ENCODE results near the gene HTR3A.
A peak's percentile ranks its signal among the peaks of the same experiment; 100 is the strongest.

HTR3A gene

DNA sequence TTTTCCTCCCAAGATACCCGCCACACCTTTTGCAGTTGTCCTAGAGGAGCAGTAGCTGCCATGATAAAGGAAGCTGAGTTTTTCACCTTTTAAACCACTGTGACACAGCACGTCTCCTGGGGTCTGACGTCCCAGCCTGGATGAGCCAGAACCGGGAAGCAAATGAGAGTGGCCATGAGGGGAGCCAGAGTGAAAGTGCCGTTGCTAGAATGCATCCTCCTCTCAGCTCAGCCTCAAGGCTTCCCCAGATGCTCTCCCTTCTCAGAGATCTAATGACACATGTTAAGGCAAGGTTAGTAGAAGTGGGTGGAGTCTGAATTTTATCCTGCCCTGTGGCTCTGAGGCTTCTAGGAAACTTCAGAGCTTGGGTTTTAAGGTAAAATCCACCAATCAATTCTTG is 23.4 kb upstream of the HTR3A start:
- Mint-ChIP-seq H3K9me3 (no peaks in the 10 kb centered on the region), H3K36me3 (ENCODE audit: low read depth) (no peaks in the 10 kb centered on the region), H3K27me3 (ENCODE audit: low read depth, poor library complexity) (peaks cover 15% of the 10 kb centered on the region), H3K4me3 (no peak overlapping the region), H3K27ac (peak overlapping the region; percentile 76), H3K4me1 (peaks cover 58% of the 10 kb centered on the region)
- no peak for DNase-seq
- TF ChIP-seq, protein P1, sequence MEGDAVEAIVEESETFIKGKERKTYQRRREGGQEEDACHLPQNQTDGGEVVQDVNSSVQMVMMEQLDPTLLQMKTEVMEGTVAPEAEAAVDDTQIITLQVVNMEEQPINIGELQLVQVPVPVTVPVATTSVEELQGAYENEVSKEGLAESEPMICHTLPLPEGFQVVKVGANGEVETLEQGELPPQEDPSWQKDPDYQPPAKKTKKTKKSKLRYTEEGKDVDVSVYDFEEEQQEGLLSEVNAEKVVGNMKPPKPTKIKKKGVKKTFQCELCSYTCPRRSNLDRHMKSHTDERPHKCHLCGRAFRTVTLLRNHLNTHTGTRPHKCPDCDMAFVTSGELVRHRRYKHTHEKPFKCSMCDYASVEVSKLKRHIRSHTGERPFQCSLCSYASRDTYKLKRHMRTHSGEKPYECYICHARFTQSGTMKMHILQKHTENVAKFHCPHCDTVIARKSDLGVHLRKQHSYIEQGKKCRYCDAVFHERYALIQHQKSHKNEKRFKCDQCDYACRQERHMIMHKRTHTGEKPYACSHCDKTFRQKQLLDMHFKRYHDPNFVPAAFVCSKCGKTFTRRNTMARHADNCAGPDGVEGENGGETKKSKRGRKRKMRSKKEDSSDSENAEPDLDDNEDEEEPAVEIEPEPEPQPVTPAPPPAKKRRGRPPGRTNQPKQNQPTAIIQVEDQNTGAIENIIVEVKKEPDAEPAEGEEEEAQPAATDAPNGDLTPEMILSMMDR (IDR thresholded peaks at IDR 0.05), result no peak

DNA sequence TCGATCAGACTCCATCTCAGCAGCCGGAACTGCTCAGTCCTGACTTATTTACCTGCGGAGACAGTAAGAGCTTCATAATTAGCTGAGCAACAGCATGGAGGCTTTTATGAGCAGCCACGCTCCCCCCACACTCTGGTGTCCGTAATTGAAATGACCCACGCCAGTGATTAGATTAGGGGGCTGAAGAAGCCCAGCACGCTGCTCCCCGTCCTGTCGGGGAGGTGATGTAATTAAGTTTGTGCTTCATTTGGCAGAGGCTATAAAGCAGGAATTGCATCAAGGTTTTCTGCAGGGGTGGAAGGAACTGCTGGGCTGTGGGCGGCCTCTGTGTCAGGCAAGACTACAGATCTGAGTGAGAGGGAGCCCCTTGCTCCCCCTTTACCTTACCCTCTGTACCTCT is 22.8 kb upstream of the HTR3A start:
- H3K9me3 Mint-ChIP-seq, result no peaks in the 10 kb centered on the region
- peaks cover 64% of the 10 kb centered on the region for H3K4me1 Mint-ChIP-seq
- peak overlapping the region; percentile 76 for H3K27ac Mint-ChIP-seq
- H3K36me3 Mint-ChIP-seq (ENCODE audit: low read depth), result no peaks in the 10 kb centered on the region
- peaks cover 15% of the 10 kb centered on the region for H3K27me3 Mint-ChIP-seq (ENCODE audit: low read depth, poor library complexity)
- TF ChIP-seq, protein P1 (IDR thresholded peaks at IDR 0.05), result no peak
- no peak for DNase-seq
- peak overlapping the region; percentile 44 for H3K4me3 Mint-ChIP-seq

GRCh38 chr11:113952588-113952987 is 22.3 kb upstream of the HTR3A start:
- Mint-ChIP-seq H3K9me3 (no peaks in the 10 kb centered on the region), H3K36me3 (ENCODE audit: low read depth) (no peaks in the 10 kb centered on the region), H3K27ac (no peak overlapping the region), H3K4me3 (no peak overlapping the region), H3K4me1 (peaks cover 64% of the 10 kb centered on the region), H3K27me3 (ENCODE audit: low read depth, poor library complexity) (peaks cover 18% of the 10 kb centered on the region)
- DNase-seq, result no peak
- TF ChIP-seq, protein P1 (IDR thresholded peaks at IDR 0.05), result no peak

DNA sequence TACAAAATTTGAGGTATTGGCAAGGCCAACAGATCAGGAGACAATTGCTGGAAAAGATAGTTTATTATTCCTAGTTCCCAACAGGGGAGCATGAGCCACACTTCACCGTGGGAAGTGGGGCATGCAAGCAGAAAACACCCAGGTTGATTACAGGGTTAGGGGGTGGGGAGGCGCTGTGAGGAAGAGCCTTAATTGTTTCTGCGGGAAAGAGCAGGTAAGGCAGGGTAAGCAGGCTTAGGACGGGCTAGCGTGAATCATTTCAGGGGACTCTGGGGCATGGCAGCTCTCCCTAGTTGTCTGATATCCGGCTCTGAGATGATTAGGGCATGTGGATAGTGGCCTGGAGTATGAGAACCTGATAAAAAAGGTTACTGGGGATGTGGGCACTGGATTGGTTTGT is 20.7 kb upstream of the HTR3A start:
- H3K4me3 Mint-ChIP-seq, result no peak overlapping the region
- H3K9me3 Mint-ChIP-seq, result no peaks in the 10 kb centered on the region
- peaks cover 72% of the 10 kb centered on the region for H3K4me1 Mint-ChIP-seq
- H3K27me3 Mint-ChIP-seq (ENCODE audit: low read depth, poor library complexity), result peaks cover 20% of the 10 kb centered on the region
- H3K27ac Mint-ChIP-seq, result no peak overlapping the region
- TF ChIP-seq, protein P1 (IDR thresholded peaks at IDR 0.05), result no peak
- no peaks in the 10 kb centered on the region for H3K36me3 Mint-ChIP-seq (ENCODE audit: low read depth)
- DNase-seq, result no peak

DNA sequence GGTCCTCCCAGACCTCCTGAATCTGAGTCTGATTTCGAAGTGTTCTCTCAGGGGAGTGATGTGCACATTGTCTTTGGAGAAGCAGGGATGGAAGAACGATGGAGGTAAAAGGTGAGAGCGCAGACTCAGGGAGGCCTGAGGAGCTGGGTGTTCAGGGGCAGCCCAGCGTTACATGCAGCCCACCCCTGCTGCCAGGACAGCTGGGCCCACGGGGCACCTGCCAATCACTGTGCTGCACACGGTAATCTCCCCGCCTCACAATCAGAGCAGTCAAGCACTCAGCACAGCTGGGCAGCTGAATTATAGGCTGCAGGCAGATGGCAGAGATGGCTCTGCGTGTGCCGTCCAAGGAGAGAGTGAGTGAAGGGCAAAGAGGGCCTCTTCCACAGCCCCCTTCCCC is 17.9 kb upstream of the HTR3A start:
- H3K4me1 Mint-ChIP-seq, result peaks cover 71% of the 10 kb centered on the region

More for the DNA sequence above, 17.9 kb upstream of the HTR3A start:
- Mint-ChIP-seq H3K36me3 (ENCODE audit: low read depth) (no peaks in the 10 kb centered on the region), H3K27me3 (ENCODE audit: low read depth, poor library complexity) (peaks cover 17% of the 10 kb centered on the region), H3K27ac (peak overlapping the region; percentile 14), H3K9me3 (no peaks in the 10 kb centered on the region), H3K4me3 (no peak overlapping the region)
- TF ChIP-seq, protein P1 (IDR thresholded peaks at IDR 0.05), result no peak
- DNase-seq, result no peak
